IMR-90 (cell line): ENCODE results near the gene ATG14. TPM values are rescaled to one million over a fixed set of nuclear protein-coding genes. Genes with fewer than 3 reads are reported as not detected.

Source experiments
- ATAC-seq: fragments of 200-7000 bp; cut with Tn5 transposase; 2 replicates; pipeline ENCODE4 v1.9.1; 2020; ENCODE audit warnings: low read depth, mild to moderate bottlenecking, moderate library complexity
- BruUV-seq: library from RNA; stranded (reverse); fragments of 400-500 nt; replicated peaks from 2 replicates; lab custom pipeline; 2021; lab: Mats Ljungman, UMichigan
- CTCF ChIA-PET: fragments of 300-600 bp; formaldehyde crosslinking; extraction: SDS; loops from one replicate; lab custom pipeline; 2021; ENCODE audit warnings: antibody characterized with exemption; lab: Yijun Ruan, JAX
- POLR2A ChIA-PET: fragments of 300-600 bp; sonication (Branson Sonifier 250); formaldehyde crosslinking; loops from one replicate; lab custom pipeline; 2022; ENCODE audit warnings: antibody characterized with exemption; ENCODE audit not compliant: unreplicated experiment; lab: Charles Lee
- DNase-seq: peaks from one replicate; pipeline ENCODE4 v3.0.0; 2013
- H2AFZ ChIP-seq: replicated peaks from 2 replicates; pipeline ENCODE3; 2013; ENCODE audit warnings: low read length, mild to moderate bottlenecking; ENCODE audit not compliant: poor library complexity
- H2AK5ac ChIP-seq: 2 replicates; pipeline ENCODE4 v1.6.1; 2013; ENCODE audit warnings: low read depth, low read length, inconsistent platforms
- H2AK9ac ChIP-seq: replicated peaks from 2 replicates; pipeline ENCODE3; 2013; ENCODE audit warnings: mild to moderate bottlenecking, low read depth, low read length, moderate library complexity; ENCODE audit not compliant: poor library complexity
- H2BK120ac ChIP-seq: 2 replicates; pipeline ENCODE4 v1.6.1; 2013; ENCODE audit warnings: low read depth, low read length, inconsistent platforms
- H2BK15ac ChIP-seq: 3 replicates; pipeline ENCODE4 v1.6.1; 2013; ENCODE audit warnings: low read depth, low read length, inconsistent platforms
- H2BK20ac ChIP-seq: 2 replicates; pipeline ENCODE4 v1.6.1; 2013; ENCODE audit warnings: low read depth, mild to moderate bottlenecking, inconsistent platforms, low read length, moderate library complexity
- H2BK5ac ChIP-seq: 2 replicates; pipeline ENCODE4 v1.6.1; 2013; ENCODE audit warnings: mild to moderate bottlenecking, low read depth, low read length, inconsistent platforms; ENCODE audit not compliant: poor library complexity, severe bottlenecking
- H3K14ac ChIP-seq: replicated peaks from 2 replicates; pipeline ENCODE4 v1.6.1; 2013; ENCODE audit warnings: low read depth, low read length, inconsistent platforms
- H3K18ac ChIP-seq: 2 replicates; pipeline ENCODE4 v1.6.1; 2013; ENCODE audit warnings: low read depth, low read length, control low read depth
- H3K23ac ChIP-seq: 2 replicates; pipeline ENCODE4 v1.6.1; 2013; ENCODE audit warnings: low read depth, low read length, inconsistent platforms
- H3K27ac ChIP-seq: 2 replicates; pipeline ENCODE4 v1.5.1; 2013; ENCODE audit warnings: mild to moderate bottlenecking, control low read depth, low read length; ENCODE audit not compliant: insufficient read depth
- H3K27me3 ChIP-seq: 2 replicates; pipeline ENCODE4 v1.6.1; 2013; ENCODE audit warnings: low read length; ENCODE audit not compliant: control insufficient read depth, insufficient read depth
- H3K36me3 ChIP-seq: 2 replicates; pipeline ENCODE4 v1.6.1; 2013; ENCODE audit warnings: low read length, mixed read lengths; ENCODE audit not compliant: control insufficient read depth, insufficient read depth
- H3K4ac ChIP-seq: 2 replicates; pipeline ENCODE4 v1.6.1; 2013; ENCODE audit warnings: low read depth, low read length, inconsistent platforms
- H3K4me1 ChIP-seq: 2 replicates; pipeline ENCODE4 v1.6.1; 2013; ENCODE audit warnings: low read length, mixed read lengths; ENCODE audit not compliant: control insufficient read depth, insufficient read depth
- H3K4me2 ChIP-seq: 2 replicates; pipeline ENCODE4 v1.6.1; 2013; ENCODE audit warnings: low read depth, mild to moderate bottlenecking, control low read depth, low read length, moderate library complexity
- H3K4me3 ChIP-seq: 2 replicates; pipeline ENCODE4 v1.5.1; 2013; ENCODE audit warnings: low read depth, mild to moderate bottlenecking, control low read depth, low read length, moderate library complexity; ENCODE audit not compliant: insufficient read depth
- H3K56ac ChIP-seq: 2 replicates; pipeline ENCODE4 v1.6.1; 2013; ENCODE audit warnings: low read length, inconsistent platforms; ENCODE audit not compliant: insufficient read depth; ENCODE audit errors: extremely low read depth
- H3K79me1 ChIP-seq, 2 experiments: 2 replicates each; pipeline ENCODE4 v1.6.1; 2013; ENCODE audit warnings: low read length in 2 of 2, inconsistent platforms in 1 of 2, low read depth in 1 of 2
- H3K9ac ChIP-seq: 2 replicates; pipeline ENCODE4 v1.6.1; 2013; ENCODE audit warnings: low read depth, low read length, control low read depth
- H3K9me1 ChIP-seq: 2 replicates; pipeline ENCODE4 v1.6.1; 2013; ENCODE audit warnings: low read length, inconsistent platforms; ENCODE audit not compliant: insufficient read depth
- H3K9me3 ChIP-seq: 2 replicates; pipeline ENCODE4 v1.6.1; 2013; ENCODE audit warnings: low read length; ENCODE audit not compliant: control insufficient read depth, insufficient read depth
- H4K20me1 ChIP-seq: 2 replicates; pipeline ENCODE4 v1.6.1; 2013; ENCODE audit warnings: low read length, inconsistent platforms; ENCODE audit not compliant: insufficient read depth
- H4K5ac ChIP-seq: 2 replicates; pipeline ENCODE4 v1.6.1; 2013; ENCODE audit warnings: mild to moderate bottlenecking, low read depth, low read length, control low read depth
- H4K8ac ChIP-seq, 2 experiments: 2 replicates each; pipeline ENCODE4 v1.6.1; 2013; ENCODE audit warnings: low read depth in 2 of 2, low read length in 2 of 2, control low read depth in 1 of 2, inconsistent platforms in 1 of 2
- H4K91ac ChIP-seq: 2 replicates; pipeline ENCODE4 v1.6.1; 2013; ENCODE audit warnings: low read depth, low read length, inconsistent platforms; ENCODE audit not compliant: insufficient read depth
- MXI1 ChIP-seq: IDR thresholded peaks from 2 replicates; pipeline ENCODE4 v1.6.1; 2012; ENCODE audit warnings: low read depth, mild to moderate bottlenecking, low read length, moderate library complexity, borderline replicate concordance
- USF2 ChIP-seq: fragments of 150-350 bp; IDR thresholded peaks from 2 replicates; pipeline ENCODE4 v1.6.1; 2017; ENCODE audit warnings: mild to moderate bottlenecking, antibody characterized with exemption, low read length, low read depth
- WGBS, 2 experiments: methylation state at CpG; one replicate each; pipeline versions ENCODE4 v1.1.5 to v1.1.7; 2013; ENCODE audit warnings: missing lambda C conversion rate in 2 of 2; ENCODE audit not compliant: insufficient read length in 1 of 2; ENCODE audit errors: extremely low coverage in 2 of 2; 5-methylcytosine and 5-hydroxymethylcytosine counted together
- dilution Hi-C: fragments of 300-500 bp; cut with HindIII; formaldehyde crosslinking; loops from one replicate; pipeline ENCODE4 v1.14.3; 2018; ENCODE audit warnings: low sequenced_read_pairs; ENCODE audit not compliant: unreplicated experiment
- in situ Hi-C: fragments of 300-500 bp; cut with MboI; formaldehyde crosslinking; loops from 3 replicates; pipeline ENCODE4 v1.14.3; 2019; ENCODE audit warnings: low sequenced_read_pairs, inconsistent platforms, mixed read lengths
- intact Hi-C: fragments of 100-400 bp; cut with micrococcal nuclease; formaldehyde crosslinking; loops from 2 replicates; pipeline ENCODE4 v1.10.0; 2022
- polyA plus RNA-seq, 3 experiments: library from polyadenylated mRNA; depleted of rRNA; stranded (reverse); fragments of >200 nt; gene quantifications; 2 replicates each; pipeline ENCODE4 v1.2.3, GENCODE V29; 2012; ENCODE audit warnings: low replicate concordance in 1 of 3
- total RNA-seq: library from RNA; depleted of rRNA; stranded (reverse); fragments of >200 nt; gene quantifications from 2 replicates; pipeline ENCODE4 v1.2.3, GENCODE V29; 2012

The ATG14 gene
- total and polyA plus RNA-seq, 2 of the 4 experiments (the other 2 are of a cell fraction), result 5.0 to 12.4 TPM

DNA sequence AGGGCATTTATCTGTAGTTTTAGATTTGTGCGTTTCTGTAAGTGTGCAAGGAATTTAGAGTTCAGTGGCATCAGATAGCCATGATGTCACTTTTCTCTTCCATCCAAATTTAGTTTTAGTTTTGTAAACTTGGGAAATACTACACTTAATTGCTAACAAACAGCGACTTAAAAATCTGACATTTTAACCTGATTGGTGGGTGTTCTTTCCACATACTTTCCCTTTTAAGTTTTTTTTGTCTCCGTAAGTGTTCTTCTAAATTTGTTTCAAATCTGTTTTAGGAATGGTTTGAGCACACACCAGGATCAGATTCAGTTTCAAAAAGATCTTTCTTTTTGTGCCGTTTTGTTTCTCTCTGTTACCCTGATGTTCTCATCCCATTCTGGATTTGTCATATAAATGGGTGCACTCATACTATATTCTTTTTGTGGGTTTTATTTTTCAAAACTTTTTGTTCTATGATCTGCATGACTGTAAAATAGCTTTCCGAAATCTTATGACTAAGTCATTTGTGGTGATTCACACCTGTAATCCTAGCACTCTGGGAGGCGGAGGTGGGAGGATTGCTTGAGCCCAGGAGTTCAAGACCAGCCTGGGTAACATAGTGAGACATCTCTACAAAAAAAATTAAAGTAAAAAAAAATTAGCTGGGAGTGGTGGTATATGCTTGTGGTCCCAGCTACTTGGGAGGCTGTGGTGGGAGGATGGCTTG is 81.5 kb downstream of the ATG14 start:
- intact Hi-C loops, result loop anchor here (5.0 kb wide), 1 partner anchor 43 kb away; no protein-coding TSS in a partner anchor
- ATAC-seq (no peak), DNase-seq (peak; percentile 45)
- H2AK9ac ChIP-seq, result no peak overlapping the region
- POLR2A ChIA-PET, result interaction anchor here (0.6 kb wide), 1 partner anchor 49 kb away, joined by 3 read pairs; no protein-coding TSS in a partner anchor
- H3K18ac ChIP-seq, result no peak overlapping the region
- no peak overlapping the region for H2AFZ ChIP-seq
- H2BK5ac ChIP-seq, result no peak overlapping the region
- TF ChIP-seq MXI1, result no peak
- TF ChIP-seq USF2, result no peak
- no peak overlapping the region for H4K91ac ChIP-seq
- no peak overlapping the region for H3K27ac ChIP-seq
- H3K36me3 ChIP-seq, result no peaks in the 10 kb centered on the region
- peaks cover 14% of the 10 kb centered on the region for H3K4me1 ChIP-seq
- H2AK5ac ChIP-seq, result no peak overlapping the region
- peaks cover 19% of the 10 kb centered on the region for H3K9me1 ChIP-seq
- H2BK20ac ChIP-seq, result no peak overlapping the region
- CTCF ChIA-PET, result interaction anchor here (1.3 kb wide), 1 partner anchor 24 kb away, joined by 4 read pairs; no protein-coding TSS in a partner anchor
- H3K4ac ChIP-seq, result no peak overlapping the region
- peaks cover 56% of the 10 kb centered on the region for H4K20me1 ChIP-seq
- no peak overlapping the region for H2BK15ac ChIP-seq
- in situ Hi-C loops, result no loop called here
- no TSS peak for BruUV-seq
- no peaks in the 10 kb centered on the region for H3K9me3 ChIP-seq
- H2BK120ac ChIP-seq, result no peak overlapping the region
- H3K27me3 ChIP-seq, result no peaks in the 10 kb centered on the region
- H3K56ac ChIP-seq, result no peak overlapping the region
- no peak overlapping the region for H4K8ac ChIP-seq
- H3K23ac ChIP-seq, result no peak overlapping the region
- no peak overlapping the region for H3K9ac ChIP-seq
- H3K14ac ChIP-seq, result no peak overlapping the region
- H3K4me2 ChIP-seq, result peak overlapping the region; percentile 21
- no peak overlapping the region for H3K4me3 ChIP-seq
- dilution Hi-C loops, result no loop called here
- no CpG with 5 or more reads among the region's 6 CpGs for WGBS, 2 experiments
- H4K5ac ChIP-seq, result no peak overlapping the region
- peaks cover 53 to 64% of the 10 kb centered on the region in 2 experiments for H3K79me1 ChIP-seq
